MM.1S (cell line): ENCODE data around the gene GALNTL6.

ENCODE experiments used
- DNase-seq: peaks from one replicate; pipeline ENCODE4 v3.0.0-alpha.2; 2015
- H2AFZ ChIP-seq: fragments of 300-600 bp; sonication (generic); 2 replicates; pipeline ENCODE4 v1.6.0; 2016; ENCODE audit warnings: antibody characterized with exemption, low read length
- H3F3A ChIP-seq: fragments of 300-600 bp; sonication (generic); 2 replicates; pipeline ENCODE4 v1.6.1; 2016; ENCODE audit warnings: mild to moderate bottlenecking, antibody characterized with exemption, low read length, moderate library complexity, mixed read lengths; ENCODE audit not compliant: insufficient read depth
- H3K27ac ChIP-seq: fragments of 300-600 bp; sonication (generic); 2 replicates; pipeline ENCODE4 v1.5.1; 2016; ENCODE audit warnings: mild to moderate bottlenecking, low read length
- H3K27me3 ChIP-seq: fragments of 300-600 bp; sonication (generic); replicated peaks from 2 replicates; pipeline ENCODE4 v1.6.0; 2016; ENCODE audit warnings: low read length; ENCODE audit not compliant: insufficient read depth
- H3K36me3 ChIP-seq: fragments of 300-600 bp; sonication (generic); replicated peaks from 2 replicates; pipeline ENCODE4 v1.6.1; 2016; ENCODE audit warnings: mild to moderate bottlenecking, low read length, mixed read lengths; ENCODE audit not compliant: insufficient read depth
- H3K4me1 ChIP-seq: fragments of 300-600 bp; sonication (generic); 2 replicates; pipeline ENCODE4 v1.6.1; 2016; ENCODE audit warnings: low read length, mixed read lengths
- H3K4me2 ChIP-seq: fragments of 300-600 bp; sonication (generic); 2 replicates; pipeline ENCODE4 v1.6.0; 2016; ENCODE audit warnings: low read depth, low read length
- H3K4me3 ChIP-seq: fragments of 300-600 bp; sonication (generic); 2 replicates; pipeline ENCODE4 v1.5.1; 2016; ENCODE audit warnings: low read length, mixed read lengths
- H3K79me2 ChIP-seq: fragments of 300-600 bp; sonication (generic); 2 replicates; pipeline ENCODE4 v1.6.1; 2016; ENCODE audit warnings: mixed run types, low read length, mixed read lengths
- H3K9ac ChIP-seq: fragments of 300-600 bp; sonication (generic); 2 replicates; pipeline ENCODE4 v1.6.1; 2016; ENCODE audit warnings: low read length, mixed read lengths
- H3K9me2 ChIP-seq: fragments of 300-600 bp; sonication (generic); replicated peaks from 2 replicates; pipeline ENCODE4 v1.6.1; 2016; ENCODE audit warnings: mild to moderate bottlenecking, low read length, mixed read lengths; ENCODE audit not compliant: insufficient read depth
- H3K9me3 ChIP-seq: fragments of 300-600 bp; sonication (generic); replicated peaks from 2 replicates; pipeline ENCODE4 v1.6.1; 2016; ENCODE audit warnings: mild to moderate bottlenecking, low read length, mixed read lengths; ENCODE audit not compliant: insufficient read depth
- H4K20me1 ChIP-seq: fragments of 300-600 bp; sonication (generic); 2 replicates; pipeline ENCODE4 v1.6.1; 2016; ENCODE audit warnings: mild to moderate bottlenecking, low read length, moderate library complexity, mixed read lengths; ENCODE audit not compliant: insufficient read depth
- EZH2 ChIP-seq: fragments of 300-600 bp; sonication (generic); optimal IDR thresholded peaks from 2 replicates; pipeline ENCODE3; 2017; ENCODE audit warnings: low read depth, mild to moderate bottlenecking, antibody characterized with exemption, low read length, mixed read lengths
- EZH2phosphoT487 ChIP-seq: fragments of 300-600 bp; sonication (generic); IDR thresholded peaks from 2 replicates; pipeline ENCODE4 v1.6.1; 2018; ENCODE audit warnings: antibody characterized with exemption, low read length
- TF ChIP-seq, protein P1 (sequence below): fragments of 300-600 bp; sonication (generic); IDR thresholded peaks from 2 replicates; pipeline ENCODE4 v1.5.1; 2016; ENCODE audit warnings: antibody characterized with exemption, low read length, mixed read lengths

Gene GALNTL6

DNA sequence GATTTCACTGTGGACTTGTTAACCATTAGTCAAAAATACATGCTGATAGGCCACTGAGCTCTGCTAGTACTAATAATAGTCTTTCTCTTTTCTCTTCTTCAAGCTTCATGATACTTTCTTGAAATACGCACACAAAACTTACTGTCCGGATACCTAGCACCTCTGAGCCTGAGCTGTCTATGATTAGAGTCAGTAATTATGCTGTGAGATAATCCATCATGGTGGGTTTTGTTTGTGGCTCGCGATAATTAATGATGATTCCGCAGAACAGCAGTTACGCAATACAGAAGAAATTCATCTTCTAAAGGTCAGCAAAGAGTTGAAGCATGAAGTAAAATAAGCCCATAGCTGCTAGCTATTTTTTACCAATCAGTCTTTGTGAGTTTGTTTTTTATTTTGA lies 843.9 kb downstream of the GALNTL6 start:
- no peak for DNase-seq
- H2AFZ ChIP-seq = no peak overlapping the region
- H3K9ac ChIP-seq = no peak overlapping the region
- no peak overlapping the region for H3K4me2 ChIP-seq
- no peaks in the 10 kb centered on the region for H3K36me3 ChIP-seq
- H3K27me3 ChIP-seq = no peaks in the 10 kb centered on the region
- TF ChIP-seq EZH2phosphoT487 = no peak
- TF ChIP-seq, protein P1, sequence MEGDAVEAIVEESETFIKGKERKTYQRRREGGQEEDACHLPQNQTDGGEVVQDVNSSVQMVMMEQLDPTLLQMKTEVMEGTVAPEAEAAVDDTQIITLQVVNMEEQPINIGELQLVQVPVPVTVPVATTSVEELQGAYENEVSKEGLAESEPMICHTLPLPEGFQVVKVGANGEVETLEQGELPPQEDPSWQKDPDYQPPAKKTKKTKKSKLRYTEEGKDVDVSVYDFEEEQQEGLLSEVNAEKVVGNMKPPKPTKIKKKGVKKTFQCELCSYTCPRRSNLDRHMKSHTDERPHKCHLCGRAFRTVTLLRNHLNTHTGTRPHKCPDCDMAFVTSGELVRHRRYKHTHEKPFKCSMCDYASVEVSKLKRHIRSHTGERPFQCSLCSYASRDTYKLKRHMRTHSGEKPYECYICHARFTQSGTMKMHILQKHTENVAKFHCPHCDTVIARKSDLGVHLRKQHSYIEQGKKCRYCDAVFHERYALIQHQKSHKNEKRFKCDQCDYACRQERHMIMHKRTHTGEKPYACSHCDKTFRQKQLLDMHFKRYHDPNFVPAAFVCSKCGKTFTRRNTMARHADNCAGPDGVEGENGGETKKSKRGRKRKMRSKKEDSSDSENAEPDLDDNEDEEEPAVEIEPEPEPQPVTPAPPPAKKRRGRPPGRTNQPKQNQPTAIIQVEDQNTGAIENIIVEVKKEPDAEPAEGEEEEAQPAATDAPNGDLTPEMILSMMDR = no peak
- TF ChIP-seq EZH2 = no peak
- no peaks in the 10 kb centered on the region for H4K20me1 ChIP-seq
- H3K27ac ChIP-seq = no peak overlapping the region
- no peaks in the 10 kb centered on the region for H3K9me3 ChIP-seq
- H3K4me3 ChIP-seq = no peak overlapping the region
- H3F3A ChIP-seq = no peaks in the 10 kb centered on the region
- no peaks in the 10 kb centered on the region for H3K79me2 ChIP-seq
- H3K9me2 ChIP-seq = no peaks in the 10 kb centered on the region
- H3K4me1 ChIP-seq = no peaks in the 10 kb centered on the region

DNA sequence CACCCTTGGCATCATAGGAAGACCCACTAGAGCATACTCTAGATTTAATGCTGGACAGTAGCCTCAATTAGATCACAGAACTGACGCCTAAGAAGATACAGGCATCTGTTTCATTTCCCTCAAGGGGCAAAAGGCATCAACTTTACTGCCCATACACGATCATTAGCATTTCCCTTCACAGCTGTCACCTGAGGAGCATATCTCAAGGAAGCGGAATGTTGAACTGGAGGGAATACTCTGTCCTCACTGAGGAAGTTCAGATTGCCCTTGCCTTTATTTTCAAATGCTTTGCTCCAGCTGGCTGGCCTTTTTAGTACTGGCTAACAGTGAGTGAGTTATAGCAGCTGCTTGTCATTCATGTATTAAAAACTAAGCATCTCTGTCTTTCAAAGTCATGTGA lies 847.0 kb downstream of the GALNTL6 start:
- H3K9me3 ChIP-seq = no peaks in the 10 kb centered on the region
- H2AFZ ChIP-seq = no peak overlapping the region
- H3K4me2 ChIP-seq = no peak overlapping the region
- H3K36me3 ChIP-seq = no peaks in the 10 kb centered on the region
- no peaks in the 10 kb centered on the region for H3K9me2 ChIP-seq
- H4K20me1 ChIP-seq = no peaks in the 10 kb centered on the region
- TF ChIP-seq, protein P1 = no peak
- TF ChIP-seq EZH2phosphoT487 (no peak), EZH2 (no peak)
- no peaks in the 10 kb centered on the region for H3K27me3 ChIP-seq
- DNase-seq = no peak
- H3K4me1 ChIP-seq = no peaks in the 10 kb centered on the region
- no peak overlapping the region for H3K27ac ChIP-seq
- H3K4me3 ChIP-seq = no peak overlapping the region
- no peaks in the 10 kb centered on the region for H3K79me2 ChIP-seq
- H3F3A ChIP-seq = no peaks in the 10 kb centered on the region
- H3K9ac ChIP-seq = no peak overlapping the region

DNA sequence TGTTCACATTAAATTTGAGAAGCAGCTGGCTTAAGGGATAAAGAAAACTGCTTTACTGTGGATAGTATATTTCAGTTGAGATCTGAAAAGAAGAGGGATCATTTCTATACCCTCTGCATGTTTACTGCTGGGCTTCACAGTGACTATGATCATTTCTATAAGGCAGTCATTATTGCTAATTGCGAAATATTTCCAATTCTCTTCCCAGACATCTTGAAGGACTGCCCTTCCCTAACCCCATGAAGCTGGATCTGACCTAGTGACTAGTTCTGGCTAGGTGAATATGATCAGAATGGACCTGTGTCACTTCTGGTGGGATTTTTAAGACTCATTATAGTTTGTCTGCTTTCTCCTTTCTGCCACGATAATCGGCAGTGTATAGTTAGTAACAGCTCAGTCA lies 848.9 kb downstream of the GALNTL6 start:
- Histone ChIP-seq H3K9me2 (no peaks in the 10 kb centered on the region), H4K20me1 (no peaks in the 10 kb centered on the region), H3K79me2 (no peaks in the 10 kb centered on the region), H3K4me2 (no peak overlapping the region), H3K36me3 (no peaks in the 10 kb centered on the region), H3K4me3 (no peak overlapping the region), H2AFZ (no peak overlapping the region), H3K27me3 (no peaks in the 10 kb centered on the region), H3K9ac (no peak overlapping the region), H3K4me1 (no peaks in the 10 kb centered on the region), H3F3A (no peaks in the 10 kb centered on the region), H3K27ac (no peak overlapping the region), H3K9me3 (no peaks in the 10 kb centered on the region)
- DNase-seq = no peak
- TF ChIP-seq EZH2 (no peak), EZH2phosphoT487 (no peak)
- TF ChIP-seq, protein P1 = no peak
